GM12892 (cell line): ENCODE results near the gene ADH5.

Experiments used
- POLR2A ChIP-seq: IDR thresholded peaks from 2 replicates; pipeline ENCODE4 v1.6.1; 2011; ENCODE audit warnings: low read depth, low read length, control low read depth
- TAF1 ChIP-seq: IDR thresholded peaks from 2 replicates; pipeline ENCODE4 v1.6.1; 2011; ENCODE audit warnings: low read depth, mild to moderate bottlenecking, control low read depth, low read length, borderline replicate concordance

GRCh38 chr4:99082192-99082591 is 6.4 kb downstream of the ADH5 start:
- TF ChIP-seq POLR2A (no peak), TAF1 (no peak)
